ENCODE measurements around the gene ATP2C1.
"Not testable (repeated sequence)": the region's sequence is repeated elsewhere in the genome, so short reads cannot be mapped to it uniquely, and the experiment has no call there.

- TF ChIP-seq EZH2phosphoT487 (IDR thresholded peaks at IDR 0.05; ENCODE audit: borderline replicate concordance); CTCF (conservative IDR thresholded peaks at IDR 0.05; ENCODE audit: low read length): not testable (repeated sequence)
Measured at GRCh38 chr3:130972592-130972991, 78.7 kb downstream of the ATP2C1 start.
